ENCODE measurements around the gene C4orf36. TPM values are rescaled to one million over a fixed set of nuclear protein-coding genes. Genes with fewer than 3 reads are reported as not detected.

Gene C4orf36
- total RNA-seq, 2 experiments from 2014 or later = not detected

DNA sequence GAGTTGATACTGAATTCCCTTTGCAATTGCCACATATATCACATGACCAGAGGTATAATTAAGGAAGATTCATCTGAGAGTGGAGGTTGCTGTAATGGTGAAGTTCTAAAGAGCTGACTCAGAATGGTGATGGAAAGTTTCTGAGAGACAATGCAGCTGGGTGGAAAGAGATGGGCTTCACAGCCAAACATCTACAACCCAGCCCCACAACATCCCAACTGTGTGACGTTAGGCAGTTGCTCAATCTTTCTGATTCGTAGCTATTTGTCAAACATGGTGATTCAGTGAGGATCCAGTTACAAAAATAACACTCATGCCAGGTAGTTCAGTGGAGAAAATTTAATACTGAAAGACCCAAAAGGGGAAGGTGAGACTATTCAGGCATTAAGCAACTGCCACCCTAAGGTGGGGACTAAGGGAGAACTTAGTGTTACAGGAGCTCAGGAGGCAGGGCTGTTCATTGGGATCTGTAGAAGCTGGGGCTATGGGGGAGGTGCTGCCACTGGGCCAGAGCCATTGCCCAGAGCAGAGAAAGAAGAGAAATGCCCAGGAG lies 35.7 kb upstream of the C4orf36 start:
- no peaks in the 10 kb centered on the region for H3K9me3 Mint-ChIP-seq
- H3K36me3 Mint-ChIP-seq (ENCODE audit: low read depth) = peaks cover 6% of the 10 kb centered on the region
- no peak overlapping the region for H3K27ac Mint-ChIP-seq
- CTCF ChIA-PET = interaction anchor here (0.7 to 1.3 kb wide), 4 partner anchors 78 to 195 kb away, joined by 3 to 4 read pairs (median 3); no protein-coding TSS in a partner anchor
- no peak for DNase-seq
- H3K4me3 Mint-ChIP-seq = no peak overlapping the region
- no peaks in the 10 kb centered on the region for H3K27me3 Mint-ChIP-seq
- POLR2A ChIA-PET = no interaction called here
- peaks cover 5% of the 10 kb centered on the region for H3K4me1 Mint-ChIP-seq

DNA sequence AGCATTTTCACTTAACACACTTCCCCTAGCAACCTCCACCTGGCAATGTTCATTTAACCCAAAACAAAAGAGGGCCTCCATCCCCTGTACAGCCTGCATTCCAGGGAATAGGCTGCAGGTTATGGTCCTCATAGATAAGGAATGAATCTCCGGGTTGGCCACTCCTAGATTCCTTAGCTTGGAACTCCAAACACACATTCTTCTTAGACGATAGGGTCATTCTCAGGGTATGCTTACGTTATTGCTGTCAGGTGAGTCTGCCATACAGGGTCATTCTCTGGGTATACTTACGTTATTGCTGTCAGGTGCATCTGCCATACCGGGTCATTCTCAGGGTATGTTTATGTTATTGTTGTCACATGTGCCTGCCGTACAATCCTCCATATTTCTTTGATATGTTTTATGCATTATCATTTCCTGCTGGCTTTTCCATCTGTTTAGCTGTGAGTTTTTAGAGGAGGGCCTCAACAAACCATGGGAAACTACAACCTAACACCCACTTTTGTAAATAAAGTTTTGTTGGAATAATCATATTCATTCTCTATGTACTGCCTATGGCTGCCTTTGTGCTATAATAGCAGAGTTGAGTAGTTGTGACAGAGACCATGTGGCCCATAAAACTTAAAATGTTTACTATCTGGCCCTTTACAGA lies 34.3 kb upstream of the C4orf36 start:
- H3K36me3 Mint-ChIP-seq (ENCODE audit: low read depth) = peaks cover 6% of the 10 kb centered on the region
- DNase-seq = no peak
- H3K4me1 Mint-ChIP-seq = peaks cover 6% of the 10 kb centered on the region
- CTCF ChIA-PET = interaction anchor here (1.2 kb wide), 1 partner anchor 167 kb away, joined by 3 read pairs; no protein-coding TSS in a partner anchor
- no peaks in the 10 kb centered on the region for H3K27me3 Mint-ChIP-seq
- H3K4me3 Mint-ChIP-seq = no peak overlapping the region
- POLR2A ChIA-PET = no interaction called here
- H3K9me3 Mint-ChIP-seq = no peaks in the 10 kb centered on the region
- no peak overlapping the region for H3K27ac Mint-ChIP-seq

DNA sequence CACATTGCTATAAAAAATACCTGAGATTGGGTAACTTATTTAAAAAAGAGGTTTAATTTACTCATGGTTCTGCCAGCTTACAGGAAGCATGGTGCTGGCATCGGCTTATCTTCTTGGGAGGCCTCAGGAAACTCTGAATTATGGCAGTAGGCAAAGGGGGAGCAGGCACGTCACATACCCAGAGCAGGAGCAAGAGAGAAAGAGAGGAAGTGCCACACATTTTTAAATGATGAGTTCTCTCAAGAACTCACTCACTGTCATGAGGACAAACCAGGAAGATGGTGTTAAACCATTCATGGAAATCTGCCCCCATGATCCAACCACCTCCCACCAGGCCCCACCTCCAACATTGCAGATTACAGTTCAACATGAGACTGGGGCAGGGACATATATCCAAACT lies 32.6 kb upstream of the C4orf36 start:
- CTCF ChIA-PET = interaction anchor here (1.2 to 5.8 kb wide), 3 partner anchors 10 to 166 kb away, joined by 3 to 41 read pairs (median 5); partner anchors contain the start of gene AFF1
- Mint-ChIP-seq H3K36me3 (ENCODE audit: low read depth) (peaks cover 2% of the 10 kb centered on the region), H3K9me3 (no peaks in the 10 kb centered on the region), H3K4me3 (no peak overlapping the region), H3K27ac (no peak overlapping the region), H3K4me1 (peaks cover 11% of the 10 kb centered on the region), H3K27me3 (no peaks in the 10 kb centered on the region)
- POLR2A ChIA-PET = interaction anchor here (0.6 kb wide), 1 partner anchor 8 kb away, joined by 6 read pairs; no protein-coding TSS in a partner anchor
- DNase-seq = no peak

DNA sequence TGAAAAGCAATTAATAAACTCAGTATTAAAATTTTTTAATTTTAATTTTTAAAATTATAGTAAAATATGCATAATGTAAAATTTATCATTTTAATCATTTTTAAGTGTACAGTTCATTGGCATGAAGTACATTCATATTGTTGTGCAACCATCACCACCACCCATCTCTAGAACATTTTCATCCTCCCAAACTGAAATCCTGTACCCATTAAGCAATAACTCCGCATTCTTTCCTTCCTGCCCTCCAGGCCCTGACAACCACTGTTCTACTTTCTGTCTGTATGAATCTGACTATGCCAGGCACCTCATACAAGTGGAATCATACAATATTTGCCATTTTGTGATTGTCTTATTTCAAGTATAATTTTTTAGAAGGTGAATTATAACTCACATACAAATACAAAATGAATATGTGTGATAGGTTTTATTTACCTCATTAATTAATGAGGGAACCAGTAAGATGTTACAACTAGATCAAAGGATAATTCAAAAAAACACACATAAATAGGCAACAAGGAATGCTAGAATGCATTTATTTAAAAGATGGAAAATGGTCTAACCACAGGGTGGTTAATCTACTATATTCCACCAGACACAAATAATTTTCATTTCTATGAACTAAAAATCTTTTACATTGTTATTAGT lies 29.5 kb upstream of the C4orf36 start:
- no peak for DNase-seq
- Mint-ChIP-seq H3K27ac (no peak overlapping the region), H3K9me3 (no peaks in the 10 kb centered on the region), H3K4me3 (no peak overlapping the region), H3K27me3 (no peaks in the 10 kb centered on the region), H3K36me3 (ENCODE audit: low read depth) (no peaks in the 10 kb centered on the region), H3K4me1 (peaks cover 6% of the 10 kb centered on the region)
- POLR2A ChIA-PET = interaction anchor here (1.1 to 1.2 kb wide), 2 partner anchors 11 to 172 kb away, joined by 3 to 4 read pairs; no protein-coding TSS in a partner anchor
- CTCF ChIA-PET = interaction anchor here (0.7 to 5.8 kb wide), 23 partner anchors 9 to 301 kb away, joined by 3 to 41 read pairs (median 5); partner anchors contain the start of genes AFF1 and KLHL8

DNA sequence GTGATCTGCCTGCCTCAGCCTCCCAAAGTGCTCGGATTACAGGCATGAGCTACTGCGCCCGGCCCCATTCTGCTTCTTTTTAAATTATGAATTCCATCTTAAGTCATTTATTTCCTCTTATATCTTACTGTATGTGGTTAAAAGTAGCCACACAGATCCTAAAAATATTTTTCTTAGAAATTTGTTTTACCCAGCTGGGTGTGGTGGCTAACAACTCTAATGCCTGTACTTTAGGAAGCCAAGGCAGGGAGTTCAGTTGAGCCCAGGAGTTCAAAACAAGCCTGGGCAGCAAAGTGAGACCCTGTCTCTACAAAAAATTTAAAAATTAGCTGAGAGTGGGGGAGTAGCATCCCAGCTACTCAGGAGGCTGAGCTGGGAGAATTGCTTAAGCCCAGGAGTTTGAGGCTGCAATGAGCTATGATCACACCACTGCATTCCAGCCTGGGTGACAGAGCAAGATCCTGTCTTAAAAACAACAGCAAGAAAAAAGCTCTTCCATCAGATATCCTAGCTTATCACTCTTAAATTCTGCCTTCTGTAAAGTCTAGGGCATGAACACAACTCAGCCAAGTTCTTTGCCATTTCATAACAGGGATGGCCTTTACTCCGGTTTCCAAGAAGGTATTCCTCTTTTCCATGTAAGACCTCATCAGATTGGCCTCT lies 27.5 kb upstream of the C4orf36 start:
- Mint-ChIP-seq H3K9me3 (no peaks in the 10 kb centered on the region), H3K27me3 (no peaks in the 10 kb centered on the region), H3K4me3 (no peak overlapping the region), H3K4me1 (peaks cover 6% of the 10 kb centered on the region), H3K27ac (no peak overlapping the region), H3K36me3 (ENCODE audit: low read depth) (no peaks in the 10 kb centered on the region)
- ChIA-PET POLR2A (interaction anchor here (0.6 kb wide), 1 partner anchor 394 kb away, joined by 3 read pairs; no protein-coding TSS in a partner anchor), CTCF (interaction anchor here (0.8 to 5.8 kb wide), 4 partner anchors 15 to 171 kb away, joined by 3 to 41 read pairs (median 6); partner anchors contain the start of gene AFF1)
- DNase-seq = no peak

DNA sequence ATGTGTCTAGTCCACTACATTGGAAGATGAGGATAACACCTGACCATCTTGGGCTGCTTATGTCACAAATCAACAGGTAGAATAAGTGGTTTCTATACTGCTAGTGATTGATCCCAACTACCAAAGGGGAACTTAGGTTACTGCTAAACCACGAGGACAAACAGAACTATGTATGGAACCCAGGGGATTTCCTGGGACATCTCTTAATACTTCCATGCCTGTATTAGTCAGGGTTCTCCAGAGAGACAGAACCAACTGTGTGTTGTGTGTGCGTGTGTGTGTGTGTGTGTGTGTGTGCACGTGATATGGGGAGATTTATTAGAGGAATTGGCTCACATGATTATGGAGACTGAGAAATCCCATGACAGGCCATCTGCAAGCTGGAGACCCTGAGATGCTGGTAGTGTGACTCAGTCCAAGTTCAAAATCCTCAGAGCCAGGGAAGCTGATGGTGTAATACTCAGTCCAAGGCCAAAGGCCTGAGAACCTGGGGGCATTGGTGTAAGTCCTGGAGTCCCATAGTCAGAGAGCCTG lies 26.4 kb upstream of the C4orf36 start:
- Mint-ChIP-seq H3K36me3 (ENCODE audit: low read depth) (no peaks in the 10 kb centered on the region), H3K4me3 (no peak overlapping the region), H3K4me1 (peaks cover 6% of the 10 kb centered on the region), H3K9me3 (no peaks in the 10 kb centered on the region), H3K27ac (no peak overlapping the region), H3K27me3 (no peaks in the 10 kb centered on the region)
- ChIA-PET CTCF (no interaction called here), POLR2A (no interaction called here)
- DNase-seq = no peak

DNA sequence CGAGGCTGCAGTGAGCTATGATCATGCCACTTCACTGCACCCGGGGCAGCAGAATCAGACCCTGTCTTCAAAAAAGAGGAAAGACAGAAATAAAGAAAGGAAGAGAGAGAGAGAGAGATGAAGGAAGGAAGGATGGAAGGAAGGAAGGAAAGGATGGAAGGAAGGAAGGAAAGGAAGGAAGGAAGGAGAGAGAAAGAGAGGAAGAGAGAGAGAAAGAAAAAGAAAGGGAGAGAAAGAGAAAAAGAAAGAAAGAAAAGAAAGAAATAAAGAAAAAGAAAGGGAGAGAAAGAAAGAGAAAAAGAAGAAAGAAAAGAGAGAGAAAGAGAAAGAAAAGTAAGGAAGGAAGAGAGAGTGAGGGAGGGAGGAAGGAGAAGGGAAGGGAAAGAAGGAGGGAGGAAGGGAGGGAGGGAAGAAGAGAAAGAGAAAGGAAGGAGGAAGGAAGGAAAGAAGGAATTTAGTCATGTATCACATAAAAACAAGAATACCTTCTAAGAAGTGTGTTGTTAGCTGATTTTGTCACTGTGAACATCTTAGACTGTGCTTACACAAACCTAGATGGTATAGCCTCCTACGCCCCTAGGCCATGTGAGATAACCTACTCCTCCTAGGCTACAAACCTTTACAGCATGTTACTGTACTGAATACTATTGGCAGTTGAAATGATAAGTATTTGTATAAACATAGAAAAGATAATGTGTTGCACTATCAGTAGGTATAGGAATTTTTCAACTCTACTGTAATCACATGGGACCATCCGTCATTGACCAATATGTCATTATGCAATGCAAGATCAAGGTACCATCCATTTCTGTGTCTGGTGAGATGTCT lies 25.2 kb upstream of the C4orf36 start:
- Mint-ChIP-seq H3K4me3 (no peak overlapping the region), H3K9me3 (no peaks in the 10 kb centered on the region), H3K36me3 (ENCODE audit: low read depth) (no peaks in the 10 kb centered on the region), H3K4me1 (peaks cover 5% of the 10 kb centered on the region), H3K27me3 (no peaks in the 10 kb centered on the region), H3K27ac (no peak overlapping the region)
- ChIA-PET CTCF (interaction anchor here (1.0 kb wide), 1 partner anchor 14 kb away, joined by 3 read pairs; no protein-coding TSS in a partner anchor), POLR2A (interaction anchor here (0.7 kb wide), 1 partner anchor 8 kb away, joined by 6 read pairs; no protein-coding TSS in a partner anchor)
- no peak for DNase-seq

DNA sequence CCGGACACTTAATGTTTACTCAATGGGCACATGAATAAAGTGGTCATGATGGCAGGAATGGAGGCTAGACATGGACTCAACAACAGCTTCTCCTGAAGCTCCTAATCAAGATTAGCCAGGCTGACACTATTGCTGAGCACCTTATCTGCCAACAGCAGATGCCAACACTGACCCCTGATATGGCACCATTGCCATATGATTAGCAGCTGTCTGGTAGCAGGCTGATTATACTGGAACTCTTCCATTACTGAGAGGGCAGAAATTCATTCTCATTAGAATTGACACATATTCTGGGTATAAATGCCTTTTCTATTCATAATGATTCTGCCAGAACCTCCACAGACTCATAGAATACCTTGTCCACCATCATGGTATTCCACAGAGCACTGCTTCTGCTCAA lies 24.2 kb upstream of the C4orf36 start:
- no peaks in the 10 kb centered on the region for H3K36me3 Mint-ChIP-seq (ENCODE audit: low read depth)
- H3K4me3 Mint-ChIP-seq = no peak overlapping the region
- CTCF ChIA-PET = interaction anchor here (1.0 kb wide), 1 partner anchor 13 kb away, joined by 3 read pairs; no protein-coding TSS in a partner anchor

DNA sequence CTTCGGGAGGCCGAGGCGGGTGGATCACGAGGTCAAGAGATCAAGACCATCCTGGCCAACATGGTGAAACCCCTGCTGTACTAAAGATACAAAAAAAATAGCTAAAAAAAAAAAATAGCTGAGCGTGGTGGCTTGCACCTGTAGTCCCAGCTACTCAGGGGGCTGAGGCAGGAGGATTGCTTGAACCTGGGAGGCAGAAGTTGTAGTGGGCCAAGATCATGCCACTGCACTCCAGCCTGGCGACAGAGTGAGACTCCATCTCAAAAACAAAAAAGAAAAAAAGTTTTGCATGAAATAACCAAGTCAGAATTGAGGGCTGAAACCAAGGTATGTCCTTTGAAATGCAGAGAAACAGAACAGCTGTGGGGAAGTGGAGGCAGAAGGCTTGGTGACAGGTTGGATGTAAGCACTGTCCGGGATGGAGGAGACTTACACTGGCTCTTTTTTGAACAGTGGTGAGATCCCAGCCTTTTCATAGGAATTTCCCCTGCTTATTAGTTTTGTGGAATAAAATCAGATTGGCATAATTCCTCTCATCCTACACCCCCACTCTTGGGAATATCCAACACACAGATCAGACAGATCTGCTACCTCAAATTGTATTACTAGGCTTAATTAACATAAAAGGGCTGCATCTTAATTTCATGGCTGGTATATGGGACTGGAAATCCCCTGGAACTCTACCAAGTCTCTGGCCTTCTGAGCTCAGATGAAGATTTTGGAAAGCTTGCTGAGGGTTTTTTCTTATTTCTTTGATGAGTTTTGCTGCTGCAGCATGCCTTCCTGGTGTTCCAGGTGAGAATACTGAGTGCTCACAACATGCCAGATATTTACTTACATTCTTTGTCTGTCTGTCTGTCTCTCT lies 18.8 kb upstream of the C4orf36 start:
- Mint-ChIP-seq H3K36me3 (ENCODE audit: low read depth) (no peaks in the 10 kb centered on the region), H3K4me3 (no peak overlapping the region), H3K4me1 (peaks cover 21% of the 10 kb centered on the region), H3K9me3 (no peaks in the 10 kb centered on the region), H3K27ac (no peak overlapping the region), H3K27me3 (peaks cover 2% of the 10 kb centered on the region)
- ChIA-PET CTCF (interaction anchor here (0.7 to 3.0 kb wide), 2 partner anchors 12 to 96 kb away, joined by 3 to 18 read pairs; no protein-coding TSS in a partner anchor), POLR2A (interaction anchor here (0.6 to 0.7 kb wide), 2 partner anchors 11 to 350 kb away, joined by 4 to 6 read pairs; no protein-coding TSS in a partner anchor)
- DNase-seq = no peak

More for the DNA sequence above, 24.2 kb upstream of the C4orf36 start:
- Mint-ChIP-seq H3K27me3 (no peaks in the 10 kb centered on the region), H3K4me1 (peaks cover 5% of the 10 kb centered on the region), H3K27ac (no peak overlapping the region), H3K9me3 (no peaks in the 10 kb centered on the region)
- POLR2A ChIA-PET = no interaction called here
- DNase-seq = no peak

DNA sequence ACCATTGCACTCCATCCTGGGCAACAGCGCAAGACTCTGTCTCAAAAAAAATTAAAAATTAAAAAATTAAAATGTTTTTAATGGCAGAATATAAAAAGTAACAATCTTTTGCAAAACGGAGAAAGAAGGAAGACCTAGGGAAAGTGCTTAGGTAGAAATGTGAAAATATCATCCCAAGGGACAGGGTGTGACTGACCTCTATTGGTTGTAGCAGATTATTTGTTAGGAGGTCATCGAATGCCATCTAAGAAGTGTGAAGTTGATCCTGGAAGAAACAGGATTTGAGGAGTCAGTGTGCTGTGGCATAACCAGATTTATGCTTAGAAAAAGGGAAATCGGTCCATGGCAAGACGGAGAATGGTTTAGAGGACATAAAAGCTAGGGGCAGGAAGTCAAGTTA lies 18.1 kb upstream of the C4orf36 start:
- peaks cover 2% of the 10 kb centered on the region for H3K27me3 Mint-ChIP-seq
- H3K36me3 Mint-ChIP-seq (ENCODE audit: low read depth) = no peaks in the 10 kb centered on the region
- H3K27ac Mint-ChIP-seq = no peak overlapping the region
- ChIA-PET POLR2A (interaction anchor here (0.6 to 0.7 kb wide), 2 partner anchors 12 to 351 kb away, joined by 4 to 6 read pairs; no protein-coding TSS in a partner anchor), CTCF (interaction anchor here (0.7 kb wide), 1 partner anchor 97 kb away, joined by 3 read pairs; no protein-coding TSS in a partner anchor)
- H3K9me3 Mint-ChIP-seq = no peaks in the 10 kb centered on the region
- DNase-seq = no peak
- peaks cover 21% of the 10 kb centered on the region for H3K4me1 Mint-ChIP-seq
- no peak overlapping the region for H3K4me3 Mint-ChIP-seq

Data from activated CD4-positive, alpha-beta T cell treated with anti-CD3 and anti-CD28 coated beads, Interleukin-2, amount 10 ng/mL, durations not matched to agents 7 days and 5 days (primary cell).